Measurements from ENCODE around the gene CACNA1A. TPM values are rescaled to one million over a fixed set of nuclear protein-coding genes. Genes with fewer than 3 reads are reported as not detected.

Gene CACNA1A
- total RNA-seq, 1 donor, result 1.4 TPM

DNA sequence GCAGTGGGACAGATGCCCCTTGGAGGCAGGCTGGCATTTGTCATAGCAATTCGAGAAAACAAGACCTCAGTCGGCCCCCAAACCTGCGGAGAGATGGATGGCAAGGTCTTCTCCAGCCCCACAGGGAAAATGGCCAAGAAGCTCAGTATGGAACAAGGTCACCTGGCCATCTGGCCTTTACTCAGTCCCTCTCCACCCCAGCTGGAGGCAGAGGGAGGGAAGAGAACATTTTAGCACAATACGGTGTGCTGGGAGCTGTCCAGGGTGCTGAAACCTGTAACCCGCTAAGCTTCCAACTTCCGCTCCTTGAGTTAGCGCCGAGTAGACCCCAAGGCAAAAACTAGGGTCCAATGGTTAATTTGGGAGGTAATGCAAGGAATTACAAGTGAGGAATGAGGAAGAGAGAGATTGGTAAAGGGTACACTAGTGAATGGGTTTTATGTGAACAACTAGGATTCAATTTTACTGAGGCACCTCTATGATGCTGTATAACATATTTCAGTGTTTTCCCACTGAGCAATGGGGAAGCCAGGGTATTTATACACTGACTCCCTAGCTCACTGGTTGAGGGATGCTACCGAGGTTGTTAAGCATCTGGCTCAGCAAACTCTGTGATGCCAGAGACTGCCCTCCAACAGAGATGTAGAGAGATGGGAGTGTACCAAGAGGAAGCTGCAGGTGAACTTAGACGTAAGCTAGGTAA is 64.3 kb downstream of the CACNA1A start:
- Histone ChIP-seq H4K20me1 (ENCODE audit: insufficient read depth, low read length) (peaks cover 12% of the 10 kb centered on the region), H3K27ac (ENCODE audit: low read depth, low read length) (no peak overlapping the region), H3K4me2 (ENCODE audit: insufficient read depth, low read length) (no peak overlapping the region), H3K4me1 (ENCODE audit: insufficient read depth, low read length) (no peaks in the 10 kb centered on the region), H3K36me3 (ENCODE audit: insufficient read depth, low read length) (no peaks in the 10 kb centered on the region), H3K79me2 (ENCODE audit: insufficient read depth, low read length) (no peaks in the 10 kb centered on the region), H2AFZ (ENCODE audit: low read length) (no peak overlapping the region), H3K27me3 (ENCODE audit: insufficient read depth, low read length) (no peaks in the 10 kb centered on the region), H3K4me3 (ENCODE audit: insufficient read depth, low read length) (no peak overlapping the region), H3K9me3 (ENCODE audit: low read depth, low read length) (no peaks in the 10 kb centered on the region)
- DNase-seq (ENCODE audit: insufficient read length, low spot score, missing footprints), result peak; percentile 58
- TF ChIP-seq CTCF (IDR thresholded peaks at IDR 0.05; ENCODE audit: extremely low read depth, low read depth, low read length), result no peak

- Histone ChIP-seq H3K4me3 (ENCODE audit: insufficient read depth, low read length) (no peak overlapping the region), H3K4me2 (ENCODE audit: insufficient read depth, low read length) (no peak overlapping the region), H4K20me1 (ENCODE audit: insufficient read depth, low read length) (peaks cover 12% of the 10 kb centered on the region), H3K27me3 (ENCODE audit: insufficient read depth, low read length) (no peaks in the 10 kb centered on the region), H2AFZ (ENCODE audit: low read length) (no peak overlapping the region), H3K36me3 (ENCODE audit: insufficient read depth, low read length) (no peaks in the 10 kb centered on the region), H3K4me1 (ENCODE audit: insufficient read depth, low read length) (no peaks in the 10 kb centered on the region), H3K9me3 (ENCODE audit: low read depth, low read length) (no peaks in the 10 kb centered on the region), H3K27ac (ENCODE audit: low read depth, low read length) (no peak overlapping the region), H3K79me2 (ENCODE audit: insufficient read depth, low read length) (no peaks in the 10 kb centered on the region)
- DNase-seq (ENCODE audit: insufficient read length, low spot score, missing footprints), result peak; percentile 22
- no peak for TF ChIP-seq CTCF (IDR thresholded peaks at IDR 0.05; ENCODE audit: extremely low read depth, low read depth, low read length)
These were observed 68.2 kb downstream of the CACNA1A start for GRCh38 chr19:13437919-13438618.

GRCh38 chr19:13436352-13436751 is 69.9 kb downstream of the CACNA1A start:
- Histone ChIP-seq H3K27me3 (ENCODE audit: insufficient read depth, low read length) (no peaks in the 10 kb centered on the region), H3K4me2 (ENCODE audit: insufficient read depth, low read length) (no peak overlapping the region), H3K27ac (ENCODE audit: low read depth, low read length) (no peak overlapping the region), H2AFZ (ENCODE audit: low read length) (no peak overlapping the region), H3K4me1 (ENCODE audit: insufficient read depth, low read length) (no peaks in the 10 kb centered on the region), H3K4me3 (ENCODE audit: insufficient read depth, low read length) (no peak overlapping the region), H3K9me3 (ENCODE audit: low read depth, low read length) (no peaks in the 10 kb centered on the region), H3K79me2 (ENCODE audit: insufficient read depth, low read length) (no peaks in the 10 kb centered on the region), H4K20me1 (ENCODE audit: insufficient read depth, low read length) (peaks cover 2% of the 10 kb centered on the region), H3K36me3 (ENCODE audit: insufficient read depth, low read length) (no peaks in the 10 kb centered on the region)
- DNase-seq (ENCODE audit: insufficient read length, low spot score, missing footprints), result no peak
- no peak for TF ChIP-seq CTCF (IDR thresholded peaks at IDR 0.05; ENCODE audit: extremely low read depth, low read depth, low read length)

DNA sequence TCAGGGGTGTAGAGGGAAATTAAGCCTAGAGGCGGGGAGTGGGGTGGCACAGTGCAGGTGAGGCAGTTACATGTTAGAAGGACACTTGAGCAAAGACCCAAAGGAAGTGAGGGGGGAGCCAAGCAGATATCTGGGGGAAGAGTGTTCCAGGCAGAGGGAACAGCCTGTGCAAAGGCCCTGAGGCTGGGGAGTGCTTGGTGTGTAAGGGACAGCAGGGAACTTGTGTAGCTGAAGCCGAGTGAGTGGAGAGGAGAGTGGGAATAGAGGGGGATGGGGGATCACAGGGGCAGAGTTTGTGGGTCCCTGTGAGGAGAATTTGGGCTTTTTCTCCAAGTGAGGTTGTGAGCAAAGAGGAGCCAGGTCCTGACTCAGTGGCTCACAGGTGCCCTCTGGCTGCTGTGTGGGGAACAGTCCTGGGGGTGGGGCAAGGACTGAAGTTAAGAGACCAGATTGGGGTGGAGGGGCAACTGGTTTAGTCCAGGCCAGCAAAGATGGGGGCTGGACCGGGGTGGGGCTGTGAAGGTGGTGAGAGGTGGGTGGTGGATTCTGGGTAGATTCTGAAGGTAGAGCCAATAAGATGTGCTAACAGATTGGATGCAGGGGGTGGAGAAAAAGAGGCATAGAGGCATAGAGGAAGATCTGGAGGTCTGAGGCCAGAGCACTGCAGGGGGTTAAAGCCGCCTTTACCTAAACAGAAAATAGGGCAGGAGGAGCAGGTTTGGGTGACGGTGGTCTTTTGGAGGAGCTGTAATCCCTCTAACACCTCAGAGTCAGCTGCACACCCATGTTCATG is 75.3 kb downstream of the CACNA1A start:
- Histone ChIP-seq H2AFZ (ENCODE audit: low read length) (no peak overlapping the region), H3K27ac (ENCODE audit: low read depth, low read length) (no peak overlapping the region)

More for the DNA sequence above, 75.3 kb downstream of the CACNA1A start:
- no peaks in the 10 kb centered on the region for H3K27me3 ChIP-seq (ENCODE audit: insufficient read depth, low read length)
- no peaks in the 10 kb centered on the region for H3K4me1 ChIP-seq (ENCODE audit: insufficient read depth, low read length)
- no peak overlapping the region for H3K4me2 ChIP-seq (ENCODE audit: insufficient read depth, low read length)
- peak; percentile 73 for DNase-seq (ENCODE audit: insufficient read length, low spot score, missing footprints)
- H4K20me1 ChIP-seq (ENCODE audit: insufficient read depth, low read length), result no peaks in the 10 kb centered on the region
- H3K4me3 ChIP-seq (ENCODE audit: insufficient read depth, low read length), result no peak overlapping the region
- H3K36me3 ChIP-seq (ENCODE audit: insufficient read depth, low read length), result no peaks in the 10 kb centered on the region
- no peaks in the 10 kb centered on the region for H3K9me3 ChIP-seq (ENCODE audit: low read depth, low read length)
- no peaks in the 10 kb centered on the region for H3K79me2 ChIP-seq (ENCODE audit: insufficient read depth, low read length)
- TF ChIP-seq CTCF (IDR thresholded peaks at IDR 0.05; ENCODE audit: extremely low read depth, low read depth, low read length), result peak; percentile 83
